ENCODE data around the gene SUPT6H. TPM values are rescaled to one million over a fixed set of nuclear protein-coding genes. Genes with fewer than 3 reads are reported as not detected.

The SUPT6H gene
- total RNA-seq, 4 donors from 2014 or later = 56.4 to 101 (median 66.6) TPM

DNA sequence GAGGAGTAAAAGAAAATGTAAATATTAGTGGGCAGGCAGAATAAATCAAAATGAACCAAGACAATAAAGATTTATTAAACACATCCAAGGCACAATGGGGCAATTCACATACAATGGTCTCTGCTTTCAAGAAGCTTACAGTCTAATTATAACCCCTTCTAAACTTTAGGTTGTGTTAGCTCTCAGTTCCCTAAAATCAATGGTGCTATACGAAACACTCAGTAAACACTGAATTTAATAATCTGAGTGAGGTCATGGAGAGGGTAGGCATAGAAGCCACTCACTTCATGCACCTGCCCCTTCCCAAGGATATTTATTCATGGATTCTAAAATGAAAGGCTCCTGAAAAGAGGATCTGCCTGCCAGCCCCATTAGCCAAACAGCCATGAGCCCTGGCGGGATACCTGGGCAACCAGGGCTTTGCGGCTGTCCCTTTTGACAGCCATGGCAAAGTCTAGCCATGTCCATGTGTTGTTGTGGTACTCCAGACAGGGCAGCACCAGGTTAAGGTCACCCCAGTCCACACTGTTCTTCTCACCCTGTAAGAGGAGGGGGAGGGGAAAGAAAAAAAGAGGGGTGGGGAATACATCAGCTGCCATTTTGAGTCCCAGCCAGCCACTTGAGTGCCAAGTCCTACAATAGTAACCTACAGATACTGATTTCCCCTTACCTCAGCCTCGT lies 46.6 kb upstream of the SUPT6H start:
- Histone ChIP-seq H3K36me3 (peaks cover 2 to 98% (median 43%) of the 10 kb centered on the region in 3 donors), H3K27me3 (no peaks in the 10 kb centered on the region), H3K4me3 (no peak overlapping the region), H3K27ac (no peak overlapping the region), H3K9me3 (no peaks in the 10 kb centered on the region), H3K4me1 (no peaks in the 10 kb centered on the region)
- no peak for DNase-seq (ENCODE audit: low spot score in 2 of 2)
- WGBS, 2 donors = 84 to 91% methylated on average over 4 of the region's 4 CpGs
- TF ChIP-seq POLR2A (IDR thresholded peaks at IDR 0.05) (no peak), EP300 (IDR thresholded peaks at IDR 0.05) (no peak)
- TF ChIP-seq, protein P1, sequence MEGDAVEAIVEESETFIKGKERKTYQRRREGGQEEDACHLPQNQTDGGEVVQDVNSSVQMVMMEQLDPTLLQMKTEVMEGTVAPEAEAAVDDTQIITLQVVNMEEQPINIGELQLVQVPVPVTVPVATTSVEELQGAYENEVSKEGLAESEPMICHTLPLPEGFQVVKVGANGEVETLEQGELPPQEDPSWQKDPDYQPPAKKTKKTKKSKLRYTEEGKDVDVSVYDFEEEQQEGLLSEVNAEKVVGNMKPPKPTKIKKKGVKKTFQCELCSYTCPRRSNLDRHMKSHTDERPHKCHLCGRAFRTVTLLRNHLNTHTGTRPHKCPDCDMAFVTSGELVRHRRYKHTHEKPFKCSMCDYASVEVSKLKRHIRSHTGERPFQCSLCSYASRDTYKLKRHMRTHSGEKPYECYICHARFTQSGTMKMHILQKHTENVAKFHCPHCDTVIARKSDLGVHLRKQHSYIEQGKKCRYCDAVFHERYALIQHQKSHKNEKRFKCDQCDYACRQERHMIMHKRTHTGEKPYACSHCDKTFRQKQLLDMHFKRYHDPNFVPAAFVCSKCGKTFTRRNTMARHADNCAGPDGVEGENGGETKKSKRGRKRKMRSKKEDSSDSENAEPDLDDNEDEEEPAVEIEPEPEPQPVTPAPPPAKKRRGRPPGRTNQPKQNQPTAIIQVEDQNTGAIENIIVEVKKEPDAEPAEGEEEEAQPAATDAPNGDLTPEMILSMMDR (IDR thresholded peaks at IDR 0.05) = no peak

- Histone ChIP-seq H3K27me3 (no peaks in the 10 kb centered on the region), H3K4me1 (no peaks in the 10 kb centered on the region), H3K4me3 (no peak overlapping the region), H3K36me3 (peaks cover 2 to 98% (median 51%) of the 10 kb centered on the region in 3 donors), H3K27ac (no peak overlapping the region), H3K9me3 (no peaks in the 10 kb centered on the region)
- 79 to 87% methylated on average over 7 of the region's 7 CpGs for WGBS, 2 donors
- TF ChIP-seq, protein P1 (IDR thresholded peaks at IDR 0.05) = no peak
- TF ChIP-seq POLR2A (IDR thresholded peaks at IDR 0.05) = no peak
- TF ChIP-seq EP300 (IDR thresholded peaks at IDR 0.05) = no peak
- DNase-seq (ENCODE audit: low spot score in 2 of 2) = no peak
Measured at GRCh38 chr17:28616281-28616680, 45.7 kb upstream of the SUPT6H start.

DNA sequence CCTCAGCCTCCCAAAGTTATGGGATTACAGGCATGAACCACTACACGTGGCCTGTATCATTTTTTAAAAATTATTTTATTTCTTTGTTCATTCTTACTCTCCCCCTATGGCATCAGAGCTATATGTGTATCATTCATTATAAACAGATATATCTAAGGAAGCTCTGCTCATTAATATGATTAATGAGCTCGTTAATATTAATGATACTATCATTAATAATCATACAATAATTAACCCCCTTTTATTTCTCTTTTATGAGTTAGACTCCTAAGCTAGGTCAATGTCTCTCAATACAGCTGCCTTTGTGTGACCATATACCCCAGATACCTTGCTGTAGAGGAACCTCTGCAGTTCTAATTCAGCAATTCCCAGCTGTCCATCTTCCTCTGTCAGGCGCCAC lies 43.5 kb upstream of the SUPT6H start:
- H3K27ac ChIP-seq = no peak overlapping the region
- 91 to 97% methylated on average over 3 of the region's 3 CpGs for WGBS, 2 donors
- no peaks in the 10 kb centered on the region for H3K4me1 ChIP-seq
- TF ChIP-seq EP300 (IDR thresholded peaks at IDR 0.05) (no peak), POLR2A (IDR thresholded peaks at IDR 0.05) (no peak)
- TF ChIP-seq, protein P1 (IDR thresholded peaks at IDR 0.05) = no peak
- no peaks in the 10 kb centered on the region for H3K27me3 ChIP-seq
- peaks cover 2 to 100% (median 69%) of the 10 kb centered on the region in 3 donors for H3K36me3 ChIP-seq
- DNase-seq (ENCODE audit: low spot score in 2 of 2) = no peak
- H3K4me3 ChIP-seq = no peak overlapping the region
- H3K9me3 ChIP-seq = no peaks in the 10 kb centered on the region

DNA sequence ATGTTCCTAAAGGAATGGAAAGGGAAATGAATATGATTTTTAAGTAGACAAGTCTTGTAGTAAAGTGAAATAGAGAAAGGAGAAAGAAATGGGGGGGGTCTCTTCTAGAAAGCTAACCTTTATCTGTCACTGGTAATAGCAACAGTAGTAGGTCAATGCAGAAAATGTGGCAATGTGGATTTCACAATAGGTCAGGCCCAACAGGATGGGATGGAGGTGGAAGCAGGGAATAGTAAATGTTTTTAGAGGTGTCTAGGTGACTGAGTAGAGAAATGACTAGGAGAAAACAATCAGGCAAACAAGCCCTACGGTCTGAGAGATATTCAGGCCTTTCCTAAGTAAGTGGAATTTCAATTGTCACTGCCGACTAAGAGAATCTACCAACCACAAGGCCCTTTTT lies 42.0 kb upstream of the SUPT6H start:
- Histone ChIP-seq H3K27ac (no peak overlapping the region), H3K9me3 (no peaks in the 10 kb centered on the region), H3K36me3 (peaks cover 4 to 100% (median 83%) of the 10 kb centered on the region in 3 donors), H3K4me1 (no peaks in the 10 kb centered on the region), H3K4me3 (no peak overlapping the region), H3K27me3 (no peaks in the 10 kb centered on the region)
- TF ChIP-seq, protein P1 (IDR thresholded peaks at IDR 0.05) = no peak
- TF ChIP-seq POLR2A (IDR thresholded peaks at IDR 0.05) = no peak
- no peak for TF ChIP-seq EP300 (IDR thresholded peaks at IDR 0.05)
- 69 to 85% methylated on average over 2 of the region's 2 CpGs for WGBS, 2 donors
- DNase-seq (ENCODE audit: low spot score in 2 of 2) = no peak

DNA sequence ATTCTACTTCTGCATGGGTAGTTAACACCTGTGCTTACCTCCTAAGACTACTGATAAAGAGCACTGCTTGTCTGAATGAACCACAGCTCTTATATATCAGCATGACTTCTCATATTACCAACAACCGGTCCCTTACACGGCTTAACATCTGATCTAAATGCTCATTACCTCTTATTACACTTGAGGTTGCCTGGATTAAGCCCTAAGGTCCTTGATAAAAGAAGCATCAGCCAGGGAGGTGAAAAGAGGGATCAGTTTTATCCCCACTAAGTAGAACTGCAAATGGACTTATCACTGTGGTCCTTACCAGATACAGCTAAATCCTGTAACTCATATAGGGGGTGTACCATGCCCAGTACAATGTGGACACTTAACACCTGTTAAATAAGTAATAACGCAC lies 39.8 kb upstream of the SUPT6H start:
- Histone ChIP-seq H3K27me3 (no peaks in the 10 kb centered on the region), H3K36me3 (peaks cover 4 to 96% (median 66%) of the 10 kb centered on the region in 3 donors), H3K4me3 (no peak overlapping the region), H3K9me3 (no peaks in the 10 kb centered on the region), H3K27ac (no peak overlapping the region), H3K4me1 (no peaks in the 10 kb centered on the region)
- TF ChIP-seq, protein P1 (IDR thresholded peaks at IDR 0.05) = no peak
- no peak for TF ChIP-seq POLR2A (IDR thresholded peaks at IDR 0.05)
- no peak for TF ChIP-seq EP300 (IDR thresholded peaks at IDR 0.05)
- DNase-seq (ENCODE audit: low spot score in 2 of 2) = no peak
- WGBS, 2 donors = 92 to 97% methylated on average over 3 of the region's 3 CpGs
